H1 (cell line): ENCODE measurements around the gene ZIC1. TPM values are rescaled to one million over a fixed set of nuclear protein-coding genes. Genes with fewer than 3 reads are reported as not detected.
A peak's percentile ranks its signal among the peaks of the same experiment; 100 is the strongest.

Experiments used
- CTCF ChIA-PET: fragments of 300-600 bp; sonication (Branson Sonifier 250); formaldehyde crosslinking; loops from one replicate; lab custom pipeline; 2021; ENCODE audit not compliant: partially characterized antibody; lab: Charles Lee
- POLR2A ChIA-PET: fragments of 300-600 bp; sonication (Branson Sonifier 250); formaldehyde crosslinking; loops from one replicate; lab custom pipeline; 2021; ENCODE audit warnings: inconsistent platforms; ENCODE audit not compliant: partially characterized antibody; lab: Charles Lee
- DNase-seq, 2 experiments: peaks; one replicate each; pipeline versions ENCODE4 v3.0.0 to v3.0.0-alpha.2; 2010 to 2022; ENCODE audit warnings: low spot score in 2 of 2, low read depth in 1 of 2, mixed read lengths in 1 of 2
- FAIRE-seq: peaks from 2 replicates; lab custom pipeline; 2011; peaks lifted over from hg19 to GRCh38; lab: Jason Lieb, UNC
- H2AFZ ChIP-seq: 2 replicates; pipeline ENCODE4 v1.8.1; 2012; ENCODE audit warnings: low read length, inconsistent platforms
- H2AK5ac ChIP-seq: 2 replicates; pipeline ENCODE4 v1.6.1; 2013; ENCODE audit warnings: low read depth, low read length
- H2BK120ac ChIP-seq: replicated peaks from 2 replicates; pipeline ENCODE3; 2013; ENCODE audit warnings: low read depth, low read length, inconsistent platforms
- H2BK12ac ChIP-seq: 2 replicates; pipeline ENCODE4 v1.6.1; 2013; ENCODE audit warnings: low read depth, low read length
- H2BK15ac ChIP-seq: 2 replicates; pipeline ENCODE4 v1.6.1; 2013; ENCODE audit warnings: low read length
- H2BK20ac ChIP-seq: 2 replicates; pipeline ENCODE4 v1.6.1; 2013; ENCODE audit warnings: low read length
- H2BK5ac ChIP-seq: 2 replicates; pipeline ENCODE4 v1.6.1; 2013; ENCODE audit warnings: low read depth, low read length
- H3K14ac ChIP-seq: 2 replicates; pipeline ENCODE4 v1.6.1; 2013; ENCODE audit warnings: inconsistent platforms; ENCODE audit not compliant: insufficient read length
- H3K18ac ChIP-seq: 2 replicates; pipeline ENCODE4 v1.6.1; 2013; ENCODE audit warnings: low read length; ENCODE audit errors: extremely low read depth
- H3K23ac ChIP-seq: 2 replicates; pipeline ENCODE4 v1.6.1; 2013; ENCODE audit warnings: inconsistent platforms; ENCODE audit not compliant: insufficient read length
- H3K23me2 ChIP-seq: 2 replicates; pipeline ENCODE4 v1.6.1; 2013; ENCODE audit warnings: low read depth, low read length
- H3K27ac ChIP-seq: 2 replicates; pipeline ENCODE4 v1.6.1; 2011; ENCODE audit warnings: low read depth, low read length, inconsistent platforms
- H3K27me3 ChIP-seq, 4 experiments: replicated peaks in 1 of 4; 1 replicate in 1 of 4; 2 replicates in 3 of 4; pipeline versions ENCODE4 v1.6.1 to v1.8.1; 2011 to 2013; ENCODE audit warnings: low read length in 3 of 4, mild to moderate bottlenecking in 3 of 4, inconsistent platforms in 2 of 4, mixed read lengths in 2 of 4, moderate library complexity in 1 of 4; ENCODE audit not compliant: control insufficient read depth in 3 of 4, insufficient read depth in 3 of 4; ENCODE audit errors: extremely low read depth in 1 of 4
- H3K36me3 ChIP-seq, 4 experiments: 2 replicates each; pipeline versions ENCODE4 v1.6.1 to v1.8.1; 2011 to 2013; ENCODE audit warnings: mild to moderate bottlenecking in 4 of 4, low read length in 3 of 4, moderate library complexity in 2 of 4, control low read depth in 1 of 4, inconsistent platforms in 1 of 4; ENCODE audit not compliant: insufficient read depth in 4 of 4, control insufficient read depth in 2 of 4
- H3K4ac ChIP-seq: replicated peaks from 2 replicates; pipeline ENCODE3; 2013; ENCODE audit warnings: low read length, low read depth, mixed read lengths, inconsistent platforms; ENCODE audit not compliant: insufficient read length
- H3K4me1 ChIP-seq, 4 experiments: replicated peaks in 1 of 4; 1 replicate in 1 of 4; 2 replicates in 3 of 4; pipeline versions ENCODE4 v1.6.1 to v1.8.1; 2011 to 2013; ENCODE audit warnings: low read length in 3 of 4, inconsistent platforms in 2 of 4, mixed read lengths in 1 of 4; ENCODE audit not compliant: insufficient read depth in 4 of 4, control insufficient read depth in 3 of 4
- H3K4me2 ChIP-seq, 2 experiments: 2 replicates each; pipeline versions ENCODE4 v1.6.1 to v1.8.1; 2011 to 2013; ENCODE audit warnings: low read depth in 2 of 2, low read length in 2 of 2, control low read depth in 1 of 2, inconsistent platforms in 1 of 2, mild to moderate bottlenecking in 1 of 2; ENCODE audit not compliant: insufficient read depth in 1 of 2
- H3K4me3 ChIP-seq, 4 experiments: fragments of 200-600, 300-600 bp in 1 of 4; sonication (generic), shearing (Covaris generic), sonication (Bioruptor Twin) in 1 of 4; 2 replicates each; pipeline versions ENCODE4 v1.5.1 to v1.8.1; 2011 to 2016; ENCODE audit warnings: low read length in 4 of 4, low read depth in 3 of 4, control low read depth in 2 of 4, inconsistent platforms in 2 of 4, mild to moderate bottlenecking in 2 of 4, mixed read lengths in 1 of 4, moderate library complexity in 1 of 4; ENCODE audit not compliant: insufficient read depth in 2 of 4; ENCODE audit errors: extremely low read depth in 1 of 4
- H3K56ac ChIP-seq: replicated peaks from 2 replicates; pipeline ENCODE3; 2013; ENCODE audit warnings: low read depth, mild to moderate bottlenecking, mixed read lengths, low read length, inconsistent platforms; ENCODE audit not compliant: insufficient read length
- H3K79me1 ChIP-seq: 2 replicates; pipeline ENCODE4 v1.6.1; 2013; ENCODE audit warnings: low read depth, low read length, control low read depth
- H3K79me2 ChIP-seq, 2 experiments: 2 replicates each; pipeline versions ENCODE4 v1.6.1 to v1.8.1; 2012 to 2013; ENCODE audit warnings: low read length in 2 of 2, mild to moderate bottlenecking in 2 of 2, inconsistent platforms in 1 of 2; ENCODE audit not compliant: insufficient read depth in 2 of 2, control insufficient read depth in 1 of 2
- H3K9ac ChIP-seq, 4 experiments: replicated peaks in 1 of 4; 1 replicate in 1 of 4; 2 replicates in 3 of 4; pipeline versions ENCODE4 v1.6.1 to v1.8.1; 2011 to 2013; ENCODE audit warnings: low read depth in 3 of 4, low read length in 3 of 4, control low read depth in 2 of 4, mild to moderate bottlenecking in 2 of 4, moderate library complexity in 2 of 4, inconsistent platforms in 1 of 4; ENCODE audit errors: extremely low read depth in 1 of 4
- H3K9me3 ChIP-seq, 2 experiments: 2 replicates each; pipeline versions ENCODE4 v1.6.1 to v1.8.1; 2012 to 2013; ENCODE audit warnings: mild to moderate bottlenecking in 2 of 2, moderate library complexity in 2 of 2, control low read depth in 1 of 2, inconsistent platforms in 1 of 2, low read depth in 1 of 2, low read length in 1 of 2, mixed read lengths in 1 of 2; ENCODE audit not compliant: insufficient read depth in 2 of 2
- H4K20me1 ChIP-seq, 2 experiments: replicated peaks in 1 of 2; 2 replicates each; pipeline versions ENCODE3 to v1.8.1; 2011 to 2013; ENCODE audit warnings: inconsistent platforms in 2 of 2, low read length in 2 of 2, mild to moderate bottlenecking in 1 of 2; ENCODE audit not compliant: insufficient read depth in 2 of 2, control insufficient read depth in 1 of 2
- H4K5ac ChIP-seq: 2 replicates; pipeline ENCODE4 v1.6.1; 2013; ENCODE audit warnings: low read length, low read depth, mixed read lengths, inconsistent platforms; ENCODE audit not compliant: insufficient read length
- H4K8ac ChIP-seq: 2 replicates; pipeline ENCODE4 v1.8.0; 2013; ENCODE audit warnings: mild to moderate bottlenecking, moderate library complexity, low read length, inconsistent platforms; ENCODE audit not compliant: insufficient read depth; ENCODE audit errors: extremely low read depth
- H4K91ac ChIP-seq: replicated peaks from 2 replicates; pipeline ENCODE3; 2013; ENCODE audit warnings: low read length, mixed read lengths, inconsistent platforms; ENCODE audit not compliant: insufficient read length
- CHD1 ChIP-seq: IDR thresholded peaks from 2 replicates; pipeline ENCODE4 v1.6.1; 2012; ENCODE audit warnings: low read depth, low read length, improper control_type of control experiment
- CHD2 ChIP-seq: IDR thresholded peaks from 2 replicates; pipeline ENCODE4 v1.6.1; 2012; ENCODE audit warnings: low read length, improper control_type of control experiment
- TCF12 ChIP-seq: IDR thresholded peaks from 2 replicates; pipeline ENCODE4 v1.6.1; 2011; ENCODE audit warnings: low read depth, mild to moderate bottlenecking, low read length
- WGBS, 2 experiments: shearing (Covaris generic) in 1 of 2; methylation state at CpG; one replicate each; pipeline versions ENCODE4 v1.1.6 to v1.1.7; 2013 to 2015; ENCODE audit warnings: low lambda C conversion rate in 2 of 2, mixed read lengths in 2 of 2, inconsistent platforms in 1 of 2, low coverage in 1 of 2, missing lambda C conversion rate in 1 of 2; ENCODE audit not compliant: insufficient replicate concordance in 2 of 2, insufficient coverage in 1 of 2, insufficient read length in 1 of 2; ENCODE audit errors: extremely low coverage in 1 of 2, missing lambda C conversion rate in 1 of 2; 5-methylcytosine and 5-hydroxymethylcytosine counted together
- polyA plus RNA-seq, 7 experiments: library from polyadenylated mRNA; depleted of rRNA in 3 of 7; stranded (reverse) in 5 of 7; unstranded in 2 of 7; fragments of >200 nt in 5 of 7; fragments of 200-250 nt in 2 of 7; gene quantifications; 1 replicate in 5 of 7; 2 replicates in 1 of 7; 4 replicates in 1 of 7; pipeline versions ENCODE4 v1.2.1 to v1.2.3, GENCODE V29; 2011 to 2013; ENCODE audit warnings: missing spikeins in 2 of 7, mixed read lengths in 2 of 7
- total RNA-seq: library from RNA; stranded (reverse); fragmentation: NEBNext Ultra II Directional; extraction: Animal tissue kit (Norgen Biotek cat#: 25700); gene quantifications from 2 replicates; pipeline ENCODE4 v1.2.1, GENCODE V29; 2021

Gene ZIC1
- total and polyA plus RNA-seq, 2 of the 8 experiments (the other 6 are each of a cell fraction or from before 2014, with no cell fraction given): 0.80 to 2.2 TPM

DNA sequence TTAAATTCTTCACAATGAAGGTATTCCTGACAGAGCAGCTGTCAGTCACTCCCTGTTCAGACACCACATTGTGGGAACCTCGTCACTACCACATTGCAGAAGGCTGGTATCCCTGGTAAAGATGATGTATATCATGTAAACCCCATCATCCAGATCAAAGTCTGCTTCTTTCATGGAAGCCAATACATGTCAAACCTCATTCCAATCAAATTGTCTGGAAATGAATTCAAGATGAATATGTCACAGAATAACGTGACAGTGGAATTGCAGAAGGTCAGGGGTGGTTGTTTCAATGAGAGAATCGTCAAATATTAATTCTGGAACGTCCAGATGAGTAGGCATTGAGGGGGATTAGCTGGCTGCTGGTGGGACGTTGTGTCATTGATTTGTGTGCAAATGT, 7.0 kb upstream of the ZIC1 start:
- Histone ChIP-seq H3K79me2 (no peaks in the 10 kb centered on the region), H3K4ac (no peak overlapping the region), H3K14ac (no peak overlapping the region), H2BK15ac (no peak overlapping the region), H3K27me3 (peaks cover 47 to 88% (median 82%) of the 10 kb centered on the region in 4 experiments), H3K79me1 (no peaks in the 10 kb centered on the region), H2BK20ac (no peak overlapping the region), H4K5ac (no peak overlapping the region), H4K91ac (no peak overlapping the region), H3K4me1 (peaks cover 21 to 37% (median 27%) of the 10 kb centered on the region in 4 experiments), H2BK120ac (no peak overlapping the region), H2AFZ (no peak overlapping the region), H3K23ac (no peak overlapping the region), H3K9me3 (no peaks in the 10 kb centered on the region), H3K4me3 (no peak overlapping the region), H3K27ac (no peak overlapping the region), H2BK12ac (no peak overlapping the region), H2BK5ac (no peak overlapping the region), H3K4me2 (no peak overlapping the region)
- CTCF ChIA-PET: interaction anchor here (1.0 to 27.3 kb wide), 6 partner anchors 10 to 28 kb away, joined by 3 to 485 read pairs (median 4); no protein-coding TSS in a partner anchor
- no peak for FAIRE-seq
- TF ChIP-seq CHD1: no peak
- no peak for TF ChIP-seq CHD2
- no peak for TF ChIP-seq TCF12
- TF ChIP-seq, all 59 proteins: peak for 0
- Histone ChIP-seq H4K8ac (no peak overlapping the region), H2AK5ac (no peak overlapping the region), H3K18ac (no peak overlapping the region), H3K9ac (no peak overlapping the region), H3K56ac (no peak overlapping the region), H4K20me1 (peaks cover 0 to 2% of the 10 kb centered on the region in 2 experiments), H3K36me3 (no peaks in the 10 kb centered on the region; a peak in 1 of 8 replicates), H3K23me2 (peaks cover 13% of the 10 kb centered on the region; the same call in 1 of the 2 replicates)
- DNase-seq: peak in 1 of 2 experiments; percentile 4
- 66% methylated on average over 5 of the region's 5 CpGs; no CpG with 5 or more reads in 1 of the 2 experiments for WGBS, 2 experiments
- POLR2A ChIA-PET: no interaction called here
